HAP-1 (cell line): ENCODE results near the gene OR51L1.

Experiments used
- DNase-seq, 2 experiments: peaks; one replicate each; pipeline ENCODE4 v3.0.0-alpha.2; 2016 to 2020; ENCODE audit warnings: low spot score in 2 of 2
- H3K27me3 ChIP-seq: fragments of 250-450 bp; sonication (Bioruptor Pico); 2 replicates; pipeline ENCODE4 v1.5.1; 2020; ENCODE audit warnings: low read depth, mild to moderate bottlenecking, moderate library complexity
- H3K36me3 ChIP-seq: fragments of 250-450 bp; sonication (Bioruptor Pico); replicated peaks from 2 replicates; pipeline ENCODE4 v1.5.1; 2020; ENCODE audit warnings: mild to moderate bottlenecking
- H3K4me1 ChIP-seq: fragments of 250-450 bp; sonication (Bioruptor Pico); 2 replicates; pipeline ENCODE4 v1.5.1; 2020; ENCODE audit warnings: mild to moderate bottlenecking
- H3K4me3 ChIP-seq: fragments of 250-450 bp; sonication (Bioruptor Pico); 2 replicates; pipeline ENCODE4 v1.5.1; 2020; ENCODE audit warnings: mild to moderate bottlenecking, moderate library complexity
- H3K9me3 ChIP-seq: fragments of 250-450 bp; sonication (Bioruptor Pico); 2 replicates; pipeline ENCODE4 v1.5.1; 2020; ENCODE audit warnings: mild to moderate bottlenecking, moderate library complexity
- in situ Hi-C: fragments of 300-500 bp; cut with MboI; formaldehyde crosslinking; loops from 3 replicates; pipeline ENCODE4 v1.14.3; 2020; ENCODE audit warnings: low sequenced_read_pairs, inconsistent platforms, mixed read lengths

The OR51L1 gene

GRCh38 chr11:5013012-5013411, 18.4 kb downstream of the OR51L1 start:
- no peaks in the 10 kb centered on the region for H3K27me3 ChIP-seq
- H3K4me3 ChIP-seq, result no peak overlapping the region
- no peaks in the 10 kb centered on the region for H3K4me1 ChIP-seq
- no peaks in the 10 kb centered on the region for H3K36me3 ChIP-seq
- in situ Hi-C loops, result no loop called here
- H3K9me3 ChIP-seq, result no peaks in the 10 kb centered on the region
- DNase-seq, result no peak

GRCh38 chr11:5021996-5022395, 27.3 kb downstream of the OR51L1 start:
- no peaks in the 10 kb centered on the region for H3K27me3 ChIP-seq
- H3K4me3 ChIP-seq, result no peak overlapping the region
- in situ Hi-C loops, result no loop called here
- H3K4me1 ChIP-seq, result no peaks in the 10 kb centered on the region
- no peak for DNase-seq
- no peaks in the 10 kb centered on the region for H3K36me3 ChIP-seq
- H3K9me3 ChIP-seq, result no peaks in the 10 kb centered on the region

GRCh38 chr11:5036669-5037068, 42.0 kb downstream of the OR51L1 start:
- no peak for DNase-seq
- no peaks in the 10 kb centered on the region for H3K27me3 ChIP-seq
- no peaks in the 10 kb centered on the region for H3K4me1 ChIP-seq
- H3K9me3 ChIP-seq, result no peaks in the 10 kb centered on the region
- no peak overlapping the region for H3K4me3 ChIP-seq
- in situ Hi-C loops, result no loop called here
- no peaks in the 10 kb centered on the region for H3K36me3 ChIP-seq

- in situ Hi-C loops, result no loop called here
- Histone ChIP-seq H3K27me3 (no peaks in the 10 kb centered on the region), H3K36me3 (no peaks in the 10 kb centered on the region), H3K4me1 (no peaks in the 10 kb centered on the region), H3K4me3 (no peak overlapping the region), H3K9me3 (no peaks in the 10 kb centered on the region)
- no peak for DNase-seq
Observed at GRCh38 chr11:5037926-5038325, 43.3 kb downstream of the OR51L1 start.

- Histone ChIP-seq H3K4me1 (no peaks in the 10 kb centered on the region), H3K4me3 (no peak overlapping the region), H3K9me3 (no peaks in the 10 kb centered on the region), H3K36me3 (no peaks in the 10 kb centered on the region), H3K27me3 (no peaks in the 10 kb centered on the region)
- no peak for DNase-seq
- in situ Hi-C loops, result no loop called here
Observed at GRCh38 chr11:5038341-5038740, 43.7 kb downstream of the OR51L1 start.

GRCh38 chr11:5040876-5041275, 46.2 kb downstream of the OR51L1 start:
- H3K4me1 ChIP-seq, result no peaks in the 10 kb centered on the region
- no peaks in the 10 kb centered on the region for H3K27me3 ChIP-seq
- in situ Hi-C loops, result no loop called here
- no peak overlapping the region for H3K4me3 ChIP-seq
- no peaks in the 10 kb centered on the region for H3K9me3 ChIP-seq
- DNase-seq, result no peak
- H3K36me3 ChIP-seq, result no peaks in the 10 kb centered on the region

- DNase-seq, result no peak
- Histone ChIP-seq H3K4me3 (no peak overlapping the region), H3K9me3 (no peaks in the 10 kb centered on the region), H3K27me3 (no peaks in the 10 kb centered on the region), H3K36me3 (no peaks in the 10 kb centered on the region), H3K4me1 (no peaks in the 10 kb centered on the region)
- in situ Hi-C loops, result no loop called here
Observed at GRCh38 chr11:5042091-5042490, 47.4 kb downstream of the OR51L1 start.

- Histone ChIP-seq H3K36me3 (no peaks in the 10 kb centered on the region), H3K27me3 (no peaks in the 10 kb centered on the region), H3K9me3 (no peaks in the 10 kb centered on the region), H3K4me1 (no peaks in the 10 kb centered on the region), H3K4me3 (no peak overlapping the region)
- DNase-seq, result no peak
- in situ Hi-C loops, result no loop called here
Observed at GRCh38 chr11:5043380-5043779, 48.7 kb downstream of the OR51L1 start.

GRCh38 chr11:5046226-5046625, 51.6 kb downstream of the OR51L1 start, which contains the start of gene OR52J3:
Gene OR52J3, plus strand, starts transcription at chr11:5046526. Its CDS starts 0 bp downstream, at chr11:5046526.
- DNase-seq, result no peak
- Histone ChIP-seq H3K27me3 (no peaks in the 10 kb centered on the region), H3K4me1 (no peaks in the 10 kb centered on the region), H3K36me3 (no peaks in the 10 kb centered on the region), H3K4me3 (no peak within 1 kb of the TSS), H3K9me3 (no peaks in the 10 kb centered on the region)
- in situ Hi-C loops, result no loop called here

GRCh38 chr11:5046754-5047330, 52.2 kb downstream of the OR51L1 start:
- Histone ChIP-seq H3K9me3 (no peaks in the 10 kb centered on the region), H3K27me3 (no peaks in the 10 kb centered on the region), H3K4me1 (no peaks in the 10 kb centered on the region), H3K36me3 (no peaks in the 10 kb centered on the region), H3K4me3 (no peak overlapping the region)
- in situ Hi-C loops, result no loop called here
- no peak for DNase-seq
